Measurements from ENCODE around the gene CLSTN3. TPM values are rescaled to one million over a fixed set of nuclear protein-coding genes. Genes with fewer than 3 reads are reported as not detected.

Gene CLSTN3
- total and polyA plus RNA-seq, 2 donors (not counting 3 experiments of a cell fraction or from before 2014, with no cell fraction given): 27.8 to 45.9 TPM

DNA sequence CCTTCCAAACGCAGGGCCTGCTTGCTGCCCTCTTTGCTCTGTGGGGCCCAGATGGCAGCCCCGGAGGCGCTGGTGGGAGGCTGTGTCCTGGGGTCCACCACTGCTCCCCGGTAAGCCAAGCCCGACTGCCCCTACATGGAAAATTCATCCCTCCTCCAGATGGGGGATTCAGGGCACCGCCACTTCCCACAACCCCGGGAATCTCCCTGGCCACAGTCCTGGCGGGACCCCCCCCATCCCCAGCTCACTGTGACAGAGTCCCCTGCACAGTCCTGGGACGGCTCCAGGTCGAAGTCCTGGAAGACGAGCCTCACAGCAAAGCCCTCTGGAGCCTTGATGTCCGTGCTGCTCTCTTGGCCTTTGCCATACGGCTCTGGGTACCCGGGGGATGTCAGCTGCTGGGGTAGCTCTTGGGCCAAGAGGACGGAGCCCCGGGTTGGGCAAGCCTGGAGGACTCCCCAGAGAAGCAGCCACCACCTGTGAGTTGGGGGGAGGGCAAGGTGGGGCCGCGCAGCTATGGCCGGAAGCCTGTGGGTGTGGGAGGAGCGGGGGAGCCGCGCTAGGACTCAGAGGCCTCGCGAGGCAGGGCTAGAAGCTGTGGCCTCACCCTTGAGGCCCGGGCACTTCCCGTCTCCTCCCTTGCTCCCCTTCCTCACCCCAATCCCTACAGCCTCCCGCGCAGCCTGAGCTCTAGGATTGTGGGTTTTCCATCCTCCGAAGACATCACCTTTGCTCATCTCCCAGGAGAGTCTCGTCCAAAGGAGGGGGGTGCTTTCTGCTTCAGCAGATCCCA, 22.0 kb upstream of the CLSTN3 start:
- peak overlapping the region; percentile 82 for H3K9ac ChIP-seq (replicated peaks; ENCODE audit: extremely low read depth, insufficient read depth, low read length)
- TF ChIP-seq MYC (IDR thresholded peaks at IDR 0.05; ENCODE audit: low read depth, low read length) (no peak), FOS (IDR thresholded peaks at IDR 0.05; ENCODE audit: borderline replicate concordance, insufficient read depth, low read length) (no peak), JUN (IDR thresholded peaks at IDR 0.05; ENCODE audit: borderline replicate concordance, insufficient read depth, insufficient read length, low read depth) (no peak), POLR2A (IDR thresholded peaks at IDR 0.05; ENCODE audit: low read depth, low read length) (peak; percentile 68), MAX (IDR thresholded peaks at IDR 0.05; ENCODE audit: insufficient read depth, insufficient read length) (no peak), GATA2 (IDR thresholded peaks at IDR 0.05; ENCODE audit: insufficient read depth, insufficient read length, low read depth, low read length) (no peak), POLR2AphosphoS5 (IDR thresholded peaks at IDR 0.05; ENCODE audit: insufficient read depth, low read depth, low read length) (peak; percentile 65), EZH2 (IDR thresholded peaks at IDR 0.05; ENCODE audit: borderline replicate concordance, low read depth, low read length, severe bottlenecking) (no peak)
- TF ChIP-seq, protein P1, sequence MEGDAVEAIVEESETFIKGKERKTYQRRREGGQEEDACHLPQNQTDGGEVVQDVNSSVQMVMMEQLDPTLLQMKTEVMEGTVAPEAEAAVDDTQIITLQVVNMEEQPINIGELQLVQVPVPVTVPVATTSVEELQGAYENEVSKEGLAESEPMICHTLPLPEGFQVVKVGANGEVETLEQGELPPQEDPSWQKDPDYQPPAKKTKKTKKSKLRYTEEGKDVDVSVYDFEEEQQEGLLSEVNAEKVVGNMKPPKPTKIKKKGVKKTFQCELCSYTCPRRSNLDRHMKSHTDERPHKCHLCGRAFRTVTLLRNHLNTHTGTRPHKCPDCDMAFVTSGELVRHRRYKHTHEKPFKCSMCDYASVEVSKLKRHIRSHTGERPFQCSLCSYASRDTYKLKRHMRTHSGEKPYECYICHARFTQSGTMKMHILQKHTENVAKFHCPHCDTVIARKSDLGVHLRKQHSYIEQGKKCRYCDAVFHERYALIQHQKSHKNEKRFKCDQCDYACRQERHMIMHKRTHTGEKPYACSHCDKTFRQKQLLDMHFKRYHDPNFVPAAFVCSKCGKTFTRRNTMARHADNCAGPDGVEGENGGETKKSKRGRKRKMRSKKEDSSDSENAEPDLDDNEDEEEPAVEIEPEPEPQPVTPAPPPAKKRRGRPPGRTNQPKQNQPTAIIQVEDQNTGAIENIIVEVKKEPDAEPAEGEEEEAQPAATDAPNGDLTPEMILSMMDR (IDR thresholded peaks at IDR 0.05; ENCODE audit: extremely low read depth in 1 of 2, insufficient read depth in 1 of 2, low read depth in 1 of 2, low read length in 2 of 2): no peak
- peaks cover 8% of the 10 kb centered on the region for H3K4me1 ChIP-seq (ENCODE audit: control insufficient read depth, extremely low read depth, insufficient read depth, low read length)
- no peaks in the 10 kb centered on the region for H4K20me1 ChIP-seq (replicated peaks; ENCODE audit: control insufficient read depth, extremely low read depth, insufficient read depth, low read length)
- intact Hi-C loops (cut with micrococcal nuclease): loop anchor here (2.0 to 5.0 kb wide), 4 partner anchors 15 to 236 kb away; partner anchors contain the start of genes C1R, EMG1, LPCAT3 and PHB2
- H3K9me3 ChIP-seq (replicated peaks; ENCODE audit: control insufficient read depth, insufficient read depth, low read length): no peaks in the 10 kb centered on the region
- no peaks in the 10 kb centered on the region for H3K27me3 ChIP-seq (ENCODE audit: control insufficient read depth in 2 of 2, insufficient read depth in 2 of 2, low read length in 2 of 2)
- FAIRE-seq (peak; percentile 70), DNase-seq (ENCODE audit: low read depth, low spot score) (peak; percentile 28)
- H3K27ac ChIP-seq (ENCODE audit: insufficient read depth, low read depth, low read length): peak overlapping the region; percentile 61
- dilution Hi-C loops (cut with MboI; ENCODE audit: extremely low pct_ligation_motif_present, low sequenced_read_pairs): no loop called here
- no peaks in the 10 kb centered on the region for H3K9me1 ChIP-seq (replicated peaks; ENCODE audit: control insufficient read depth, extremely low read depth, insufficient read depth, low read length)
- peak overlapping the region; percentile 92 for H2AFZ ChIP-seq (ENCODE audit: low read depth, low read length)
- ChIA-PET POLR2A (interaction anchor here (0.9 kb wide), 1 partner anchor 165 kb away, joined by 3 read pairs; the partner anchor contains the start of genes C12orf57 and RNU7-1), CTCF (interaction anchor here (0.7 to 6.5 kb wide), 16 partner anchors 9 to 239 kb away, joined by 3 to 73 read pairs (median 7); partner anchors contain the start of genes C12orf57, C1S, CLSTN3 and RNU7-1)
- H3K4me3 ChIP-seq (replicated peaks in 1 of 3; ENCODE audit: insufficient read depth in 1 of 3, low read depth in 1 of 3, low read length in 3 of 3): peak overlapping the region; percentile 21 to 64 (median 39)
- peak overlapping the region; percentile 80 for H3K4me2 ChIP-seq (ENCODE audit: insufficient read depth, low read length)
- H3K36me3 ChIP-seq (ENCODE audit: control insufficient read depth in 2 of 2, extremely low read depth in 1 of 2, insufficient read depth in 2 of 2, low read length in 2 of 2): no peaks in the 10 kb centered on the region
- BruUV-seq (replicated peaks): TSS peak; percentile 18
- H3K79me2 ChIP-seq (ENCODE audit: control insufficient read depth, insufficient read depth, low read length): no peaks in the 10 kb centered on the region

All from endothelial cell of umbilical vein (primary cell).